GM19351 (cell line): ENCODE data around the gene OR5AC2.
A peak's percentile ranks its signal among the peaks of the same experiment; 100 is the strongest.

Source experiments
- ATAC-seq: cut with Tn5 transposase; IDR thresholded peaks from one replicate; pipeline ENCODE4 v1.9.1; 2021; ENCODE audit warnings: mild to moderate bottlenecking, moderate library complexity; ENCODE audit not compliant: unreplicated experiment

Gene OR5AC2, protein sequence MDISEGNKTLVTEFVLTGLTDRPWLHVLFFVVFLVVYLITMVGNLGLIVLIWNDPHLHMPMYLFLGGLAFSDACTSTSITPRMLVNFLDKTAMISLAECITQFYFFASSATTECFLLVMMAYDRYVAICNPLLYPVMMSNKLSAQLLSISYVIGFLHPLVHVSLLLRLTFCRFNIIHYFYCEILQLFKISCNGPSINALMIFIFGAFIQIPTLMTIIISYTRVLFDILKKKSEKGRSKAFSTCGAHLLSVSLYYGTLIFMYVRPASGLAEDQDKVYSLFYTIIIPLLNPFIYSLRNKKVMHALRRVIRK

DNA sequence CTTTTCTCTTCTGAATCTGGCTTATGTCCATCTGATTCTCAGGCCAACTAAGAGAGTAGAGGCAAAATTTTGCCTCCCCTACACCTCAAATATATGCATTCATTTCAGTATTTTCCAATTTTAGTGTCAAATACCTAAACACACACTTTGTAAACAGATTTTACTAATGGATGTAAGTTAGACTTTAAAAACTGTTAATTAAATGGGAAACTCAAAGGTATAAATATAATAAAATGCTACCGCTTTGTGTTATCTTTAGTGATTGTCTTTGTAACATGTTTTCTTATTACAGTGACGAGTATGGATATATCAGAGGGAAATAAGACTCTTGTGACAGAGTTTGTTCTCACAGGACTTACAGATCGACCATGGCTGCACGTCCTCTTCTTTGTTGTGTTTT is at the start of gene OR5AC2:
OR5AC2 (plus strand) TSS at position 301 of the 400 bp plus-strand sequence; CDS start at position 301, 0 bp downstream.
- no peak for ATAC-seq

GRCh38 chr3:98038286-98038685 is 48.7 kb upstream of the OR5AC2 start:
- ATAC-seq: no peak

GRCh38 chr3:98038876-98039275 is 48.1 kb upstream of the OR5AC2 start:
- no peak for ATAC-seq

GRCh38 chr3:98039322-98040024 is 47.5 kb upstream of the OR5AC2 start:
- ATAC-seq: peak; percentile 94

DNA sequence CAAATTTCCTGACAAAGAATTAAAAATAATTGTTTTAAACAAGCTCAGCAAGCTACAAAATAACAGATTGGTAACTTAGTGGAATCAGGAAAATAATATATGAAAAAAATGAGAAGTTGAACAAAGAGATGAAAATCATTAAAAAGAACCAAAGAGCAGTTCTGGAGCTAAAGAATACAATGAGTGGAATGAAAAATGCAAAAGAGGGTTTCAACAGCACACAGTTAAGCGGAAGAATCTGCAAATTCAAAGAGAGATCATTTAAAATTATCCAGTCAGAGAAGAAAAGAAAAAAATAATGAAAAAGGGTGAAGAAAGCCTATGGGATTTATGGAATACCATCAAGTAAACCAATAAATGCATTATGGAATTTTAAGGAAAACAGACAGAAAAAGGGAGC is 45.6 kb upstream of the OR5AC2 start:
- ATAC-seq: no peak

- no peak for ATAC-seq
Measured at GRCh38 chr3:98048586-98048985, 38.4 kb upstream of the OR5AC2 start.

DNA sequence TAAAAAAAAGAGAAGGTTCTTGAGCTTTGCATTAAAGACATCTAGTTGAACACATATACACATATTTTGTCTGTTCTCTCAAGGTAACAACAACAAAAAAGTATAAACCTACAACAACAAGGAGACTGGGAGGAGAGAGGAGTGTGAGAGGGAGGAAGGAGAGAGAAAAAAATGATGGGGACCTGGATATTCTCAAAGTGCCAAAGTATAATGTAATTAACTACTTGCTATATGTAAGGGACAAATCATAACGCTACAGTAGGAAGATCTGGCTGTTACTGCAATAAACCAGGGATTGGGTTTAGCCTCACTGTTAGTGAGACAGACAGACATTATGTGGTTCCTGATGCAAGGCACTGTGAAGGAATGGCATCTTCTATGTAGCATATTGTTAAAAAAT is 37.7 kb upstream of the OR5AC2 start:
- ATAC-seq: no peak

- ATAC-seq: no peak
Measured at GRCh38 chr3:98056035-98056434, 30.9 kb upstream of the OR5AC2 start.

GRCh38 chr3:98057631-98058030 is 29.3 kb upstream of the OR5AC2 start:
- no peak for ATAC-seq

- ATAC-seq: no peak
Measured at GRCh38 chr3:98058244-98058960, 28.6 kb upstream of the OR5AC2 start.

DNA sequence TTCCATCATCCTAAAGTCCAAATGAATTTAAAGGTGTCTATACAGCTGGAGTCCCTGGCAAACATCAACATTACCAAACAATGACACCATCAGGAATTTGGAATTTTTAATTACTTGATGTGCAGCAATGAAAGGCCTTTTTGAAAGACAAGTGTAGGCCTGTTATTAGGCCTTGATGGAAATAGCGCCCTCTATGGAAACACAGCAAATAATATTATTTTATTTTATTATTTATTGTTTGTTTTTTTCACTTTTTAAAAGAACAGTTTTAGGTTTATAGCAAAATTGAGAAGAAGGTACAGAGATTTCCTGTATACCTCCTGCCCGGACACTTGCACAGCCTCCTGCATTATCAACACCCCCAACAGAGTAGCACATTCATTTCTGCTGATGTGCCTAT is 18.1 kb upstream of the OR5AC2 start:
- no peak for ATAC-seq

DNA sequence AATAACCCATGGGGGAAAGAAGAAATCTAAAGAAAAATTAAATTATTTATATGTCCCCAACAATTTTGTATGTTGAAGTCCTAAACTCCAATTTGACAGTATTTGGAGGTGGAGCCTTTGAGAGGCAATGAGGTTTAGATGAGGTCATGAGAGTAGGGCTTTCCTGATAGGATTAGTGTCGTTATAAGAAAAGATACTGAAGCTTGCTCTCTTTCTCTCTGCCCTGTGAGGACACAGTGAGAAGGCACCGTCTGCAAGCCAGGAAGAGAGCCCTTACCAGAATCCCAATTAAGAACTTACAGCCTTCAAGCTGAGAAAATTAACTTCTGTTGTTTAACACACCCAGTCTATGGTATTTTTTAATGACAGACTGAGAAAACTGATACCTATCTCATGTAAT is 16.1 kb upstream of the OR5AC2 start:
- ATAC-seq: no peak

- ATAC-seq: no peak
Measured at GRCh38 chr3:98073486-98073885, 13.5 kb upstream of the OR5AC2 start.

DNA sequence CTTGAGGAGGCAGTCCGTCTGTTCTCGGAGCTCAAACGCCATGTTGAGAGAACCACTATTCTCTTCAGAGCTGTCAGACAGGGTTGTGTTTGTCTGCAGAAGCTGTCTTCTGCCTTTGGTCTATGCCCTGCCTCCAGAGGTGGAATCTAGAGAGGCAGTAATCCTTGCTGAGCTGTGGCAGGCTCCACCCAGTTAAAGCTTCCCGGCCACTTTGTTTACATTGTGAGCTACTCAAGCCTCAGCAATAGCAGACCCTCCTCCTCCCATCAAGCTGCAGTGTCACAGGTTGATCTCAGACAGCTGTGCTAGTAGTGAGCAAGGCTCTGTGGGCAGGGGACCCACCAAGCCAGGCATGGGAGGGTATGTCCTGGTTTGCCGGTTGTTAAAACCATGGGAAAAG is 8.9 kb downstream of the OR5AC2 start:
- ATAC-seq: no peak

DNA sequence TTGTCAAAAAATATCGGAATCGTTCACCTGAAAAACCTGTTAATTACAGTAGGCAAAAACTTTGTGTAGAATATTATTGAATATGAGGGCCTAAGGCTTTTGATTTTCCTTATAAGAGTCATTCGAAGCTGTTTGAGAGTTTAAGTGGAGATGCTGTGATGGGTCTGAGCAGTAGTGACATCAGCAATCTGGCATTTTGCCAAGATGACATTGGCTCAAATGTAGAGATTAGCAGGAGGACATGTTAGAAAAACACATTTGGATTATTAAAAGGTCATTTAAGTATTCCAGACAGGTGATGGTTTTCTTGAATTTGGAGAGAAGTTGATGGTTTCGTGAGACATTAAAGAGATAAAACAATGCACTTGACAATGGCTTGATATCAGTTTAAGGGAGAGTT is 12.9 kb downstream of the OR5AC2 start:
- no peak for ATAC-seq

GRCh38 chr3:98108162-98108561 is 21.2 kb downstream of the OR5AC2 start:
- ATAC-seq: no peak

- ATAC-seq: no peak
Measured at GRCh38 chr3:98109807-98110549, 23.0 kb downstream of the OR5AC2 start.

DNA sequence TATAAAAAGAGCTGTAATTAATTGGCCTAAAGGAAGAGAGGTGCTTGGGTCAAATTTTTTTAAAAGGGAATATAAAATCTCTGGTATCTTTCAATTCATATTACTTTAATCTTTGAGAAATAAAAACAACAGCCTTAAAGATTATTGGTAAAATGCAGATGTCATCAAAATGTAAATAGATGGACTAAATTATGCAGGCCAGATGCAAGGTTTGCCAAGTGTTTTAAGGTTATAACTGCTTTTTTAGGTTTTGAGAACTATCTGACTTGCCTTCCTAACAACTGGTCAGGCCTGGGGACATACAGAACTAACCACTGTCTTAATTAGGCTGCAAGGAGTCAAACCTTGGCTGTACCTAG is 23.6 kb downstream of the OR5AC2 start:
- ATAC-seq: no peak

DNA sequence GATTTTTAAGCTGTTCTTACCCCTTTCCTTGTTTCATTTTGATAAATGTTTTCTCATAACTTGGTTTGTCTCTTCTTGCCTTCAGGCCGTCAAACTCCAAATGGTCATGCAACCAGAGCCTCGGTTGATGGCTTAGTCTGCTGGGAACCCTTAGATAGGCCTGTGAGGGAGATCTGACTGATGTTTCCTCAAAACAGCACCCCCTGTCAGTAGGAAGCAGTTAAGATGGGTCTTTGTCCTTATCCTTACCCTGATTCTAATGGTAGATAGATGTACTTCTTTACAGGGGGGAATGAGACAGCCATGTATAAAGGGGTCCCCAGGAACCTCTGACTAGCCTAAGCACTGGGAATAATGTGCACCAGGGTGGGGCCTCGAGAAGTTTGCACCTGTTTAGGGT is 27.3 kb downstream of the OR5AC2 start:
- ATAC-seq: no peak

DNA sequence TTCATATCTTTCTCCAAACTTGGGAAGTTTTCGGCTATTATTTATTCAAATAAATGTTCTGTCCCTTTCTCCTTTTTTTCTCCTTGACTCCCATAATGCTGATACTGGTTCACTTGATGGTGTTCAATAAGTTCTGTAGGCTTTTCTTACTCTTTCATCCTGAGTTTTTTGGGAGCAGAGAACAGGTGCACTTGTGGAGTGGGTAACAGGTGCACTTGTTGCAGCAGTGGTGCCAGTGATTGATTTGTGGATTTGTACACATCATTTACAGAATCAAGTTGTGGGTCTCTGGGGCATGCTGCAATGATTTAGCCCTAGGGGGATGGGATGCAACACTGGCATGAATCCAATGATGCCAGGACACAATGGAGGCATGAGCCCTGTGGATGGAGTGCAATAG is 28.7 kb downstream of the OR5AC2 start:
- ATAC-seq: no peak

DNA sequence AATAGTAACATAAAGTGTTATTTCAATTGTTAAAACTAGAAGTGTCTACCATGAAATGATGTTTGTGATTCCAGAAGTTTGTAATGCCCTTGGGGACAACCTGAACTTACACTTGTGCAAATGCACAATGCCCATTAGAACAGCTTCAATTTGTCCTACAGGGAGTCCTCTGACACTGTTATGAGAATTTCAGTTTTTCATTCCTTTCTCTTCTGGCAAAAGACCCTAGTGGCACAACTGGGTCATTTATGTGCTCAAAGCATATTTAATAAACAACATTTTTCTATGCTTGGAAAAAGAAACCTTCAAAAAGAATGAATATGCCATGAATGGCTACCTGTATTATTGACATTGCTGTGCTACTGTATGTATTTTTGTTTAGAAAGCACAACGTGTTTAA is 43.4 kb downstream of the OR5AC2 start, which contains the start of gene OR5H1:
OR5H1 (plus strand) TSS at position 301 of the 400 bp plus-strand sequence. CDS start 1,977 bp downstream, outside the sequence.
- ATAC-seq: no peak
